Spinal cord (tissue), 10 donors: ENCODE data around the gene SIX3. TPM values are rescaled to one million over a fixed set of nuclear protein-coding genes. Genes with fewer than 3 reads are reported as not detected.

Experiments
- DNase-seq, 6 donors: peaks; one replicate each; pipeline versions ENCODE4 v3.0.0 to v3.0.0-alpha.2; 2013 to 2015; ENCODE audit warnings: low spot score in 6 of 6, low read depth in 4 of 6
- H3K27ac ChIP-seq: one replicate; pipeline ENCODE4 v1.5.1; 2013; ENCODE audit warnings: low read depth, low read length, control low read depth
- H3K27me3 ChIP-seq: one replicate; pipeline ENCODE4 v1.6.1; 2013; ENCODE audit warnings: low read length; ENCODE audit not compliant: control insufficient read depth, insufficient read depth
- H3K36me3 ChIP-seq: one replicate; pipeline ENCODE4 v1.6.1; 2013; ENCODE audit warnings: low read length; ENCODE audit not compliant: control insufficient read depth, insufficient read depth
- H3K4me1 ChIP-seq: one replicate; pipeline ENCODE4 v1.6.1; 2013; ENCODE audit warnings: low read length; ENCODE audit not compliant: control insufficient read depth, insufficient read depth
- H3K4me3 ChIP-seq: one replicate; pipeline ENCODE4 v1.5.1; 2013; ENCODE audit warnings: low read depth, low read length, control low read depth
- H3K9me3 ChIP-seq: one replicate; pipeline ENCODE4 v1.6.1; 2013; ENCODE audit warnings: low read length; ENCODE audit not compliant: control insufficient read depth, insufficient read depth
- WGBS: methylation state at CpG from one replicate; pipeline ENCODE4 v1.1.5; 2013; ENCODE audit warnings: missing lambda C conversion rate; ENCODE audit not compliant: insufficient coverage; 5-methylcytosine and 5-hydroxymethylcytosine counted together
- polyA plus RNA-seq, 2 donors: library from polyadenylated mRNA; unstranded; fragments of 120-200 nt; gene quantifications; one replicate each; pipeline ENCODE4 v1.2.1, GENCODE V29; 2013; ENCODE audit not compliant: insufficient read length in 2 of 2
- total RNA-seq, 2 donors: library from RNA; depleted of rRNA in 1 of 2; stranded (reverse); fragments of 120-200 nt in 1 of 2; fragments of >200 nt in 1 of 2; gene quantifications; one replicate each; pipeline versions ENCODE4 v1.2.3 to v1.2.4, GENCODE V29; 2013 to 2014
- donor health status: healthy.

SIX3 gene
- total and polyA plus RNA-seq, 4 donors, result 0.28 TPM; not detected in 3

DNA sequence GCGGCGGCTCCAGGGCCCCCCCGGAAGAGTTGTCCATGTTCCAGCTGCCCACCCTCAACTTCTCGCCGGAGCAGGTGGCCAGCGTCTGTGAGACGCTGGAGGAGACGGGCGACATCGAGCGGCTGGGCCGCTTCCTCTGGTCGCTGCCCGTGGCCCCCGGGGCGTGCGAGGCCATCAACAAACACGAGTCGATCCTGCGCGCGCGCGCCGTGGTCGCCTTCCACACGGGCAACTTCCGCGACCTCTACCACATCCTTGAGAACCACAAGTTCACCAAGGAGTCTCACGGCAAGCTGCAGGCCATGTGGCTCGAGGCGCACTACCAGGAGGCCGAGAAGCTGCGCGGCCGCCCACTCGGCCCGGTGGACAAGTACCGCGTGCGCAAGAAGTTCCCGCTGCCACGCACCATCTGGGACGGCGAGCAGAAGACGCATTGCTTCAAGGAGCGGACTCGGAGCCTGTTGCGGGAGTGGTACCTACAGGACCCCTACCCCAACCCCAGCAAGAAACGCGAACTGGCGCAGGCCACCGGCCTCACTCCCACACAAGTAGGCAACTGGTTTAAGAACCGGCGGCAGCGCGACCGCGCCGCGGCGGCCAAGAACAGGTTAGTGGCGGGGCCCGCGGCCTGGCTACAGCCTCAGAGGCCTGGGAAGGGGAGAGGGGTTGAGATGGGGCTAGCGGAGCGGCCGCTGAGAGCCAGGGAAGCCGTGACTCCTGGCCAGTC is 965 bp downstream of the SIX3 start:
- no peak overlapping the region for H3K4me3 ChIP-seq
- no peaks in the 10 kb centered on the region for H3K36me3 ChIP-seq
- H3K9me3 ChIP-seq, result no peaks in the 10 kb centered on the region
- DNase-seq, result peak in 1 of 6 donors; percentile 24
- H3K27me3 ChIP-seq, result peaks cover 100% of the 10 kb centered on the region
- H3K4me1 ChIP-seq, result peaks cover 59% of the 10 kb centered on the region
- no peak overlapping the region for H3K27ac ChIP-seq
- under 1% methylated on average over 62 of the region's 69 CpGs for WGBS

DNA sequence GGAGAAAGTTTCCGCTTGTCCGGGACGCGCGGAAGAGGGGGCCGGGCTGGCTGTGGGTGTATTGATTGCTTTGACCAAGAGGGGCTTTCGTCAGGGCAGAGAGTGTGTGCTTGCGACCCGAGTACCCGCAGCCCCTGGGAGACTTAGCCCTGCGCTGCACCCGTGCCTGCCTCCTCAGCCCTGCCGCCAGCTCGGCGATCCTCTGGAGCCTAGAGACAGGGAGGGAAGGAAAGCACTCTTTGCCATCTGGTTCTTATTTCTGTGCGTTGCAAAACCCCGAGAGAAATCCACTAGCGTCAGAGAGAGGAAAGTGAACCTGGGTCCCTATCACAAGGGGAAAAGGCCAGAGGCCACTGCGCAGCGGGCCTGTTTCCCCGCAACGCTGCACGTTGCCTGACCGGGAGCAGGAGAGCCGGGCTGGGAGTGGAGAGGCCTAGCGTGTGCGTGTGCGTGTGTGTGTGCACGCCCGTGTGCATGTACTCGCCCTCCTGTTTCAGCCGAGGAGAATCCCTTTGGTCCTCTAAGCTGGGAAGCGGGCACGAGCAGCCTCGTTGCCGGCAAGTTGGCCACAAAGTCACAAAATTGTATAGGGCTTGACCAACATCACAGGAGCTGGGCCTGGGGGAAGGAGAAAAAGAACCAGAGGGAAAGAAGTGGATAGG is 1.7 kb downstream of the SIX3 start:
- no peaks in the 10 kb centered on the region for H3K36me3 ChIP-seq
- no peak overlapping the region for H3K4me3 ChIP-seq
- no peak overlapping the region for H3K27ac ChIP-seq
- H3K4me1 ChIP-seq, result peaks cover 53% of the 10 kb centered on the region
- WGBS, result 11% methylated on average over 36 of the region's 36 CpGs
- H3K27me3 ChIP-seq, result peaks cover 100% of the 10 kb centered on the region
- DNase-seq, result peak in 1 of 6 donors; percentile 30
- no peaks in the 10 kb centered on the region for H3K9me3 ChIP-seq

DNA sequence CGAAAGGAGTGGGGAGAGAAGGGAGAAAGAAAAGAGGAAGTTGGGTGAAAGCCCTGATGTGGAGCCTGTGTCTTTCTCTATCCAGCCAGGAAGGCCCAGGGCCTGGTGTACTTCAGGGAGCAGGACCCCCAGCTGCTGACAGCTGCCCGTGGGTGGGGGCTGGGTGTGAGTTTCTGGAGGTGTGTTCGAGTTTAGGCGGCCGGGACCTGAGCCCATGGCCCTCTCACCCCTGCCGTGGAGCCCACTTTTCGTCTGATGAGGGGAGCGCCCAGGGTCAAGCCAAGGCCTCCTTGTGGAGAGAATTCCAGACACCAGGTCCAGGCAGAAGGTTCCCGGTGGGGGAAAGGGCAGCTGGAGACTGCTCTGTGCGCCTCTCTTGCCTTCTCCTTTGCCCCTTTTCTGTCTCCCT is 2.2 kb downstream of the SIX3 start:
- Histone ChIP-seq H3K4me3 (no peak overlapping the region), H3K9me3 (no peaks in the 10 kb centered on the region), H3K27me3 (peaks cover 100% of the 10 kb centered on the region), H3K27ac (no peak overlapping the region), H3K36me3 (no peaks in the 10 kb centered on the region), H3K4me1 (peaks cover 47% of the 10 kb centered on the region)
- WGBS, result 20% methylated on average over 10 of the region's 10 CpGs
- no peak for DNase-seq

GRCh38 chr2:44944102-44944951 is 2.8 kb downstream of the SIX3 start:
- no peaks in the 10 kb centered on the region for H3K9me3 ChIP-seq
- no peak overlapping the region for H3K27ac ChIP-seq
- peaks cover 48% of the 10 kb centered on the region for H3K4me1 ChIP-seq
- WGBS, result 2% methylated on average over 61 of the region's 62 CpGs
- H3K27me3 ChIP-seq, result peaks cover 100% of the 10 kb centered on the region
- H3K36me3 ChIP-seq, result no peaks in the 10 kb centered on the region
- no peak overlapping the region for H3K4me3 ChIP-seq
- DNase-seq, result peak in 1 of 6 donors; percentile 27

- H3K4me3 ChIP-seq, result no peak overlapping the region
- H3K27me3 ChIP-seq, result peaks cover 100% of the 10 kb centered on the region
- 0% methylated on average over 4 of the region's 18 CpGs for WGBS
- no peak overlapping the region for H3K27ac ChIP-seq
- H3K36me3 ChIP-seq, result no peaks in the 10 kb centered on the region
- H3K4me1 ChIP-seq, result peaks cover 50% of the 10 kb centered on the region
- DNase-seq, result no peak
- no peaks in the 10 kb centered on the region for H3K9me3 ChIP-seq
Measured at GRCh38 chr2:44944952-44945612, 3.6 kb downstream of the SIX3 start.

DNA sequence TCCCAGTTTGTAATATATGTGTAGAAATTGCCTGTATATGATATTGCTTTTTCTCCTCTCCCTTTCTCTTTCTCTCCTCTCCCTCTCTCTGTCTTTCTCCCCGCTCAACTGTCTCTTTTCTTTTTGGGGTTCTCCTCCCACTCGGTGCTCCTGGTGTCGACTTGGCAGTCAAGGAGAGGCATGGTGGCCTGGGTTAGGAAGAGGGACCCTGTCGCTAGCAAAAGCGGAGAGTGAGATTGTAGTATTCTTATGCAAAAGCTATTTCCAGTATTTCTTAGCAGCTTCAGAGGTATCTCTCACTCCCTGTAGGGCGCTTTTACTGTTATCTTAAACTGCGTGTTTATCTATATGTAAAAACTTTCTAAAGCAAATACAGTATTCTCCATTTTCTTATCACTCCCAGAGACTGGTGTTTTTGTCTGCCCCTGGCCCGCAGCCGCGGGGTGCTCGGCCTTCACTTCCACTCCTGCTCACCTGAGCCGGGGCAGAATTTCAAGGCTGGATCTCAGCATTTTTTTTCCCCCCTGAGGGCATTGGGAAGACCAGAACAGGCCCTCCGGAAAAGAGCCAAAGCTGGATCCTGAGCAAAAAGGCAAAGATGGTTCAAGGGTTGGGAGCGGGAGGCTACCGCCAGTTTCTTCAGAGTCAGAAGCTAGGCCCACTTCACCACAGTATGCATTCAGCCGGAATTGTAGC is 4.3 kb downstream of the SIX3 start:
- 59% methylated on average over 7 of the region's 16 CpGs for WGBS
- Histone ChIP-seq H3K4me1 (peaks cover 51% of the 10 kb centered on the region), H3K27ac (no peak overlapping the region), H3K27me3 (peaks cover 100% of the 10 kb centered on the region), H3K9me3 (no peaks in the 10 kb centered on the region), H3K4me3 (no peak overlapping the region), H3K36me3 (no peaks in the 10 kb centered on the region)
- DNase-seq, result no peak

DNA sequence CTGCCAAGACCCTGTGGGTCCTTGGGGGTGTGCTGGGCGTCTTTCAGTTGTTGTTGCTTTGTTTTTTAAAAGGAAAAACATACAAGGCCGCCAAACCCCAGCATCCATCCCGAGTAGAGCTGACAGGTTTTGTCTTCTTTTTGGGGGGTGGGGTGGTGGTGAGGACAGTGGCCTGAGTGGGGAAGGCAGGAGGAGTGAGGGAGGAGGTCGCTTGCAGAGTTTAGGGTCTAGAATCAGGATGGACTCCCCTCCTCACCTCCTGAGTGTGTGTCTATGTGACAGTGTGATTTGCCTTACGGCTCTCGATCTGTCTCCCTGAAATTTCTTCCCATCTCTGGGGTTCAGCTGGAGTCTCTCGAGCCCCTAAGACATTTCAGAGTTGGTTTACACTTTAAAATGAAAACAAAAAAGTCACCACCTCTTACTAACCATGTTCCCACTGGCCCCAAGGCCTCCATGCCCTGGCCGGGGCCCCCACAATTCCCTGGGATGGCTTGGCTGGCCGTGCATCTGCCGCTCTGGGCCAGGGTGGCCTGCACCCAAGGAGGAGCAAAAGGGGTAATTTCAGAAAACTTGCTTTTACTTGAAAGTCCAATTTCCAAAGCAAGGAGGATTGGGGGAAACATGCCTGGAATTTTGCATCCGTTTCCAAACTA is 5.0 kb downstream of the SIX3 start:
- 53% methylated on average over 5 of the region's 11 CpGs for WGBS
- peaks cover 100% of the 10 kb centered on the region for H3K27me3 ChIP-seq
- H3K9me3 ChIP-seq, result no peaks in the 10 kb centered on the region
- no peaks in the 10 kb centered on the region for H3K36me3 ChIP-seq
- H3K4me3 ChIP-seq, result no peak overlapping the region
- DNase-seq, result no peak
- peaks cover 45% of the 10 kb centered on the region for H3K4me1 ChIP-seq
- no peak overlapping the region for H3K27ac ChIP-seq

DNA sequence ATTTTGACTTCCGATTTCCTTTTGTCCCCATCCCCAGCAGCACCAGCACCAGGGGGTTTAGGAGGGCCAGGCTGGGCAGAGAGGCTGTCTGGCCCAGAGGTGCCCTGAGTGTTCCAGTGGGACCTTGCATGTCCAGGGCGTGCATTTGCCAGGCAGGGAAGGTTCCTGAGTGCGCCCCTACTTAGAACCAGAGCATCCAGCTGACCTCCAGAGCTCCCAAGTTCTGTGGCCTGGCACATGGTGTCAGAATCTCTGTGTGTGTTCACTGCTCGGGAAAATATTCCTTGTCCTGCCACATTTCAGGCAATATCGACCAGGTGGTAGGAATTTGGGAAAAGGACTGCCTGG is 5.5 kb downstream of the SIX3 start:
- 77% methylated on average over 5 of the region's 5 CpGs for WGBS
- Histone ChIP-seq H3K27me3 (peaks cover 100% of the 10 kb centered on the region), H3K9me3 (no peaks in the 10 kb centered on the region), H3K4me1 (peaks cover 44% of the 10 kb centered on the region), H3K36me3 (no peaks in the 10 kb centered on the region), H3K4me3 (no peak overlapping the region), H3K27ac (no peak overlapping the region)
- DNase-seq, result no peak
